ENCODE data around the gene TAS1R3.

Gene TAS1R3

GRCh38 chr1:1292442-1292779 is 38.7 kb upstream of the TAS1R3 start:
- no peak for TF ChIP-seq CTCF (conservative IDR thresholded peaks at IDR 0.05)
- H3K27ac ChIP-seq = no peak overlapping the region; the same call in 1 of the 2 replicates

- no peak for TF ChIP-seq CTCF (conservative IDR thresholded peaks at IDR 0.05)
- no peak overlapping the region for H3K27ac ChIP-seq
These were observed 38.2 kb upstream of the TAS1R3 start for GRCh38 chr1:1292851-1293250.

GRCh38 chr1:1293263-1294249 is 37.5 kb upstream of the TAS1R3 start:
- no peak for TF ChIP-seq CTCF (conservative IDR thresholded peaks at IDR 0.05)
- no peak overlapping the region for H3K27ac ChIP-seq

GRCh38 chr1:1294250-1294890 is 36.7 kb upstream of the TAS1R3 start:
- TF ChIP-seq CTCF (conservative IDR thresholded peaks at IDR 0.05) = no peak
- H3K27ac ChIP-seq = no peak overlapping the region

- no peak overlapping the region for H3K27ac ChIP-seq
- no peak for TF ChIP-seq CTCF (conservative IDR thresholded peaks at IDR 0.05)
These were observed 35.7 kb upstream of the TAS1R3 start for GRCh38 chr1:1295154-1295923.

GRCh38 chr1:1296070-1297061 is 34.7 kb upstream of the TAS1R3 start:
- no peak overlapping the region for H3K27ac ChIP-seq
- no peak for TF ChIP-seq CTCF (conservative IDR thresholded peaks at IDR 0.05)

All from VCaP (cell line).